ENCODE measurements around the gene RPIA. TPM values are rescaled to one million over a fixed set of nuclear protein-coding genes. Genes with fewer than 3 reads are reported as not detected.
A peak's percentile ranks its signal among the peaks of the same experiment; 100 is the strongest.

The RPIA gene
- total RNA-seq, 1 donor from 2014 or later = 16.5 TPM

DNA sequence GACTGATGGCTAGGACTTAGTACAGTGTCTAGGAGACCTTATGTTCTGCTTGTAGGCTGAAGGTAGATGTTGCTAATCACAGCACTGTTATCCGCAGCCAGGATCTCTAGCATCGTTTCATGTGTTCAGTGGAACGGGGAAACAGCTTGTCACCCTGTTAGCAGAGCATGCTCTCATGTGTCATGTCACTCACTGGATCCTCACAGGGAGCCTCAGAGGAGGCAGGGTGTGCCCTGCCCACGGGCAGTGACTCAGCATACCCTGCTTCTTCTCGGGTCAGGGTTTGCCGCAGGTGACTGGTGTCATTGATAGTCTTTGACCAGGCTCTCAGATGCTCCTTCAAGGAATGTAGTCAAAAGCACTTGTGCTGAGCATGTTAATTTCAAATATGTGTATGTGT, 44.4 kb downstream of the RPIA start:
- H3K9me3 ChIP-seq = no peaks in the 10 kb centered on the region
- intact Hi-C loops (cut with DNase I) = no loop called here
- H3K4me1 ChIP-seq = peaks cover 5% of the 10 kb centered on the region
- H3K27ac ChIP-seq = no peak overlapping the region
- TF ChIP-seq, protein P1, sequence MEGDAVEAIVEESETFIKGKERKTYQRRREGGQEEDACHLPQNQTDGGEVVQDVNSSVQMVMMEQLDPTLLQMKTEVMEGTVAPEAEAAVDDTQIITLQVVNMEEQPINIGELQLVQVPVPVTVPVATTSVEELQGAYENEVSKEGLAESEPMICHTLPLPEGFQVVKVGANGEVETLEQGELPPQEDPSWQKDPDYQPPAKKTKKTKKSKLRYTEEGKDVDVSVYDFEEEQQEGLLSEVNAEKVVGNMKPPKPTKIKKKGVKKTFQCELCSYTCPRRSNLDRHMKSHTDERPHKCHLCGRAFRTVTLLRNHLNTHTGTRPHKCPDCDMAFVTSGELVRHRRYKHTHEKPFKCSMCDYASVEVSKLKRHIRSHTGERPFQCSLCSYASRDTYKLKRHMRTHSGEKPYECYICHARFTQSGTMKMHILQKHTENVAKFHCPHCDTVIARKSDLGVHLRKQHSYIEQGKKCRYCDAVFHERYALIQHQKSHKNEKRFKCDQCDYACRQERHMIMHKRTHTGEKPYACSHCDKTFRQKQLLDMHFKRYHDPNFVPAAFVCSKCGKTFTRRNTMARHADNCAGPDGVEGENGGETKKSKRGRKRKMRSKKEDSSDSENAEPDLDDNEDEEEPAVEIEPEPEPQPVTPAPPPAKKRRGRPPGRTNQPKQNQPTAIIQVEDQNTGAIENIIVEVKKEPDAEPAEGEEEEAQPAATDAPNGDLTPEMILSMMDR (IDR thresholded peaks at IDR 0.05) = no peak
- no peaks in the 10 kb centered on the region for H3K27me3 ChIP-seq (ENCODE audit: low read depth)
- peaks cover 44% of the 10 kb centered on the region for H3K36me3 ChIP-seq
- ATAC-seq (peak in 1 of 2 donors; percentile 22), DNase-seq (no peak)
- no peak overlapping the region for H3K4me3 ChIP-seq

DNA sequence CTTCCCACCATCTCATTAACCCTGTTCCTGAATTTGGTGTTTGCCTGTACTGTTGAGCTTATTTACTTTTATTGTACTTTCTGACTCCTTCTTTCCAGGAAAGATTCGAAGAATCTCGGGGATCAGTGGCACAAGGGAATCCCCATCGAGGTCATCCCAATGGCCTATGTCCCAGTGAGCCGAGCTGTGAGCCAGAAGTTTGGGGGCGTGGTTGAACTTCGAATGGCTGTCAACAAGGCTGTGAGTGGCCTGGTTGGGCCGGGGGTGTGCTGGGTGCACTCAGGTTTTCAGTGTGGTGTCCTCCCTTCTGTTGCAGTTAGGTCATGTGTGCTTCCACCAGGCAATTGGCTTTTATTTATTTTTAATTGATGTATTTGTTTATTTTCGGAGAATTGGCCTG, 45.0 kb downstream of the RPIA start:
- Histone ChIP-seq H3K27ac (no peak overlapping the region), H3K4me3 (no peak overlapping the region), H3K4me1 (peaks cover 5% of the 10 kb centered on the region), H3K9me3 (no peaks in the 10 kb centered on the region), H3K36me3 (peaks cover 47% of the 10 kb centered on the region), H3K27me3 (ENCODE audit: low read depth) (no peaks in the 10 kb centered on the region)
- TF ChIP-seq, protein P1 (IDR thresholded peaks at IDR 0.05) = no peak
- no peak for ATAC-seq
- intact Hi-C loops (cut with DNase I) = no loop called here
- DNase-seq = no peak

DNA sequence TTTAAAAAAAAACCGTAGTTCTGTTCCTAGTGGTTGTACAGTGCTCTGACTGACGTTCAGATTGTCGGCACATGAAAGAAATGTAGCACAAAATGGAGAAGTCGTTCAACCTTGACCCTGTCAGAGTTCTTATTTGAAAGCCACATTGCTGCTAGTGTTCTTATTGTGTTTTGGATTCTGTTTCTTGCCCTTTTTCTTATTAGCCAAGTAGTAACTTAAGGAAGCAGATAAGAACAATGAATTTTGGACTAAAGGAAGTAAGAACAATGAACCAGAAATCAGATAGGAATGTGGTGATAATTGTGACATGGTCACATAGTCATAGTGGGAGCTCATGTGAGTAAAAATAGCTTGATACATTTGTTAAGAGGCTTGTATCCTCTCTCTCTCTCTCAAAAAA, 45.9 kb downstream of the RPIA start:
- no peak overlapping the region for H3K4me3 ChIP-seq
- TF ChIP-seq, protein P1 (IDR thresholded peaks at IDR 0.05) = no peak
- H3K36me3 ChIP-seq = peaks cover 51% of the 10 kb centered on the region
- DNase-seq (no peak), ATAC-seq (no peak)
- H3K9me3 ChIP-seq = no peaks in the 10 kb centered on the region
- H3K4me1 ChIP-seq = peaks cover 5% of the 10 kb centered on the region
- peak overlapping the region; percentile 61 for H3K27ac ChIP-seq
- H3K27me3 ChIP-seq (ENCODE audit: low read depth) = no peaks in the 10 kb centered on the region
- intact Hi-C loops (cut with DNase I) = no loop called here

DNA sequence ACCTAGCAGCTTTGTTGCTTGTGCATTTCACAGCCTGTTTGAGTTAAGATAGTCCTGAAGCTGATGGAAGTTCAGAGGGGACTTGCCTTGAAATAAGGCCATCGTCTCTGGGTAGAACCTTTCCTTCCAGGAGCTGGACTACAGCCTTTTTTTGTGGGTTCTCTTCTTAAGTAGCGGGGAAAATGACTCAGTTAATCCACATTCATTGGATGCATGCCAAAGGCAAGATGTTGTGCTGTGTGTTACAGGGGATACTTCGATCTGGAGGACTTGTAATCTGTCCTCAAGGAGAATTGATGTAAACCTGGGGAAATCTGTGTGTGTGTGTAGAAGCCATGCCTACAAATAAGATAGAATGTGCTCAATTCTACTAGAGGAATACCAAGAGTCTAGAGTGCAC, 46.8 kb downstream of the RPIA start:
- ATAC-seq = no peak
- Histone ChIP-seq H3K27me3 (ENCODE audit: low read depth) (no peaks in the 10 kb centered on the region), H3K36me3 (peaks cover 54% of the 10 kb centered on the region), H3K4me1 (peaks cover 5% of the 10 kb centered on the region), H3K9me3 (no peaks in the 10 kb centered on the region), H3K27ac (peak overlapping the region; percentile 61), H3K4me3 (no peak overlapping the region)
- DNase-seq = no peak
- TF ChIP-seq, protein P1 (IDR thresholded peaks at IDR 0.05) = no peak
- intact Hi-C loops (cut with DNase I) = no loop called here

DNA sequence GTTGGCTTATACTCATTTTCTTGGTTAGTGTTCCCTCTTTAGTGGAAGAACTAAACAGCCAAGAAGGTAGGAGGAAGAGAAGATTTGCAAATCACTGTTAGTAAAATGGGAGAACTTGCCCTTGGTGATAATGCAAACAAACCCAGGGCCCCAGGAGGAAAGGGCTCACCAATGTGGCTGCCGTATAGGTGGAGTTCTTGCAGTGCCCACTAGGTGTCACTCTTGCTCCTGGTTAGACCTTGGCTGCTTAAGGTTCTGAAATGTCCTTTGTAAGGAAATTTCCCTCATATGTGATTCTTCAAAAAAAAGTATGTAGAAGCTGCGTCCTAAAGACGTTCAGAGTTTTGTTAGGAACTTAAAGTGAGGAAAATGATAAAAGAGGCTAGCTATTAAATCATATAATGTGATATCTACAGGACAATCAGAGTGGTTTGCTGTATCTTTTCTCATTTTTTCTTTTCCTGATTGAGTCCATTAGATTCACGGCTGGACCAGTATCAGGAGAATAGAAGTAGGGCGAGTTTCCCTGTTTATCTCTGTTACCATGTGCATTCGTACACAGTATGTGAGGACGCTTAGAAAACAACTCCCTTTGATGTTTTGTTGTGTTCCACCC, 48.6 kb downstream of the RPIA start:
- Histone ChIP-seq H3K27me3 (ENCODE audit: low read depth) (no peaks in the 10 kb centered on the region), H3K36me3 (peaks cover 59% of the 10 kb centered on the region), H3K27ac (no peak overlapping the region), H3K4me1 (peaks cover 5% of the 10 kb centered on the region), H3K4me3 (no peak overlapping the region), H3K9me3 (peaks cover 2% of the 10 kb centered on the region)
- DNase-seq = peak; percentile 59
- TF ChIP-seq, protein P1 (IDR thresholded peaks at IDR 0.05) = peak; percentile 92
- intact Hi-C loops (cut with DNase I) = no loop called here
- peak; percentile 87 to 89 for ATAC-seq

Data from lower lobe of right lung (tissue), 2 donors.